ENCODE results near the gene LCMT2. TPM values are rescaled to one million over a fixed set of nuclear protein-coding genes. Genes with fewer than 3 reads are reported as not detected.

LCMT2 gene
- total RNA-seq, 2 experiments from 2014 or later = 8.3 to 9.2 TPM

DNA sequence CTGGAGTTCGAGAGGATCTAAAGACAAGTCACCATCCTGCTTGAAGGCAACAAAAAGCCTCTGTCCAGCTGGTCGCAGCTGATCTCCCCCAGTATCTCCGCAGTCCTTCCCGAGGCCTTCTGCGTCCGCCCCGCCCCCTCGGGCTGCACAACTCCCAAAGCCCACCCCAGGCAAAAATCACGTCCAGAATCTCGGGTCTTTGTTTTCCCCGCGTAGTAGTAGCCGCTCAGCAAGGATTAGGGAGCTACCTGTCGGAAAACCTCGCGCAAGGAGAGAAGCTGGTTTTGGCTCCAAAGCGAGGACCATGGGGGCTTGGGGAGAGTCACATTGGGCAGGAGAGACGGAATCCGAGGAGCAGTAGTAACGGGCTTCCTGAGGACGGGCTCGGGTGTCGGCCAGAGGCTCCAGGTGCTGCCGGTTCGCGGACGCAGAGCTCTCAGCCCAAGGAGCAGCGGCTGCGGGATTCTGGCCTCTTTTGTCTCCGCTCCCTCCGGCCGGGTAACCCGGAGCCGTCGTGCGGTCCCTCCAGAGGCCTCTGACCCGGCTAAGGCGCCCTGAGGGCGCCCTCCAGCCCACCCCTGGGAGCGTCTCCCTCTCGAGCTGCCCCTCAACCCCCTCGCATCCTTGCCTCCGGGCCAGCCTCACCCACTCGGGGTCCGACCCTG lies 40.1 kb upstream of the LCMT2 start:
- H3K36me3 Mint-ChIP-seq (ENCODE audit: low read depth) = peaks cover 55% of the 10 kb centered on the region
- intact Hi-C loops (cut with micrococcal nuclease) = no loop called here
- DNase-seq (peak; percentile 13), ATAC-seq (no peak)
- peak overlapping the region; percentile 89 for H3K27ac Mint-ChIP-seq
- no peaks in the 10 kb centered on the region for H3K27me3 Mint-ChIP-seq
- TF ChIP-seq, protein P1, sequence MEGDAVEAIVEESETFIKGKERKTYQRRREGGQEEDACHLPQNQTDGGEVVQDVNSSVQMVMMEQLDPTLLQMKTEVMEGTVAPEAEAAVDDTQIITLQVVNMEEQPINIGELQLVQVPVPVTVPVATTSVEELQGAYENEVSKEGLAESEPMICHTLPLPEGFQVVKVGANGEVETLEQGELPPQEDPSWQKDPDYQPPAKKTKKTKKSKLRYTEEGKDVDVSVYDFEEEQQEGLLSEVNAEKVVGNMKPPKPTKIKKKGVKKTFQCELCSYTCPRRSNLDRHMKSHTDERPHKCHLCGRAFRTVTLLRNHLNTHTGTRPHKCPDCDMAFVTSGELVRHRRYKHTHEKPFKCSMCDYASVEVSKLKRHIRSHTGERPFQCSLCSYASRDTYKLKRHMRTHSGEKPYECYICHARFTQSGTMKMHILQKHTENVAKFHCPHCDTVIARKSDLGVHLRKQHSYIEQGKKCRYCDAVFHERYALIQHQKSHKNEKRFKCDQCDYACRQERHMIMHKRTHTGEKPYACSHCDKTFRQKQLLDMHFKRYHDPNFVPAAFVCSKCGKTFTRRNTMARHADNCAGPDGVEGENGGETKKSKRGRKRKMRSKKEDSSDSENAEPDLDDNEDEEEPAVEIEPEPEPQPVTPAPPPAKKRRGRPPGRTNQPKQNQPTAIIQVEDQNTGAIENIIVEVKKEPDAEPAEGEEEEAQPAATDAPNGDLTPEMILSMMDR (IDR thresholded peaks at IDR 0.05) = no peak
- ChIA-PET CTCF (interaction anchor here (1.0 to 1.8 kb wide), 6 partner anchors 9 to 63 kb away, joined by 3 to 6 read pairs (median 4); partner anchors contain the start of gene LCMT2), POLR2A (interaction anchor here (0.9 to 2.7 kb wide), 6 partner anchors 9 to 141 kb away, joined by 3 to 9 read pairs (median 6); no protein-coding TSS in a partner anchor)
- H3K4me1 Mint-ChIP-seq (ENCODE audit: low read depth) = peaks cover 47% of the 10 kb centered on the region
- peak overlapping the region; percentile 90 for H3K4me3 Mint-ChIP-seq
- H3K9me3 Mint-ChIP-seq = peaks cover 26% of the 10 kb centered on the region

DNA sequence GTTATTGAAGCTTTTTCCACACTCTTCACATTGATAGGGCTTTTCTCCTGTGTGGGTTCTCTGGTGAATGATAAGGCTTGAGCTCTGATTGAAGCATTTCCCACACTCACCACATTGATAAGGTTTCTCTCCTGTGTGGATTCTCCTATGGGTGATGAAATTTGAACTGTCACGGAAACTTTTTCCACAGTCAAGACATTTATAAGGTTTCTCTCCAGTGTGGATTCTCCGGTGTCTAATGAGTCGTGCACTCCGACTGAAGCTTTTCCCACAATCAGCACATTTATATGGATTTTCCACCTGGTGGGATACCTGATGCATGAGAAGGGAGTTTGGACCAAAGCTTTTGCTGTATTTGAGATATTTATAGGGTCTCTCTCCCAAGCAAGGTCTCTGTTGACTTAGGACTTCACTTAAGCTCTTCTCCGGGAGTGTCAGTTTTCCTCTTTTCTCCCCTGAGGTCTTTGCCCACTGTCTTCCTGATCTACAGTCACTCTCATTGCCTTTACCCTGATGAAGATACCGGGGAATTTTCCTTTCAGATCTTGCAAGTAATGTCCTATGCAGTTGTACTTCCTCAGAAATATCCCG lies 31.0 kb upstream of the LCMT2 start:
- ChIA-PET POLR2A (interaction anchor here (0.8 to 1.7 kb wide), 3 partner anchors 9 to 432 kb away, joined by 3 to 8 read pairs (median 3); partner anchors contain the start of genes TUBGCP4 and ZSCAN29), CTCF (interaction anchor here (0.7 to 2.0 kb wide), 5 partner anchors 9 to 31 kb away, joined by 3 to 7 read pairs (median 5); partner anchors contain the start of genes LCMT2, TUBGCP4 and ZSCAN29)
- Mint-ChIP-seq H3K9me3 (peaks cover 58% of the 10 kb centered on the region), H3K4me3 (no peak overlapping the region), H3K36me3 (ENCODE audit: low read depth) (peaks cover 84% of the 10 kb centered on the region), H3K27me3 (no peaks in the 10 kb centered on the region), H3K27ac (no peak overlapping the region), H3K4me1 (ENCODE audit: low read depth) (peaks cover 5% of the 10 kb centered on the region)
- intact Hi-C loops (cut with micrococcal nuclease) = no loop called here
- DNase-seq (no peak), ATAC-seq (no peak)
- TF ChIP-seq, protein P1 (IDR thresholded peaks at IDR 0.05) = no peak

DNA sequence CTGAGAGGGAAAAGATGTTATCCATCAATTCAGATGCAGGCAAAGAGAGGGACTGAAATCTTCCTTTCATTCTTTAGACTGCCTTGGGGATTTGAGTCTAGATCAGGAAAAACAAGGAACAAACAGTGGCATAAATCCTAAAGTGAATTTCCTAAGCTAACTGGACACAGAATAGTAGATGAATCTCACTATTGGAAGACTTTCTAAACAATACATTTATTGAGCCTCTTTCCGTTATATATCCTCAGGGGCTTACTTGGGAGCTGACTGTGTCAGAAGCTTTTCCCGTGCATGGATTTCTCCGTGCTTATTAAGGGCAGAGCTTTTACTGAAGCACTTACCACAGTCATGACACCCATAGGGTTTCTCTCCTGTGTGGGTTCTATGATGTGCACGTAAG lies 30.4 kb upstream of the LCMT2 start:
- Mint-ChIP-seq H3K36me3 (ENCODE audit: low read depth) (peaks cover 84% of the 10 kb centered on the region), H3K4me3 (no peak overlapping the region), H3K4me1 (ENCODE audit: low read depth) (peaks cover 4% of the 10 kb centered on the region), H3K27ac (no peak overlapping the region), H3K27me3 (no peaks in the 10 kb centered on the region), H3K9me3 (peaks cover 54% of the 10 kb centered on the region)
- intact Hi-C loops (cut with micrococcal nuclease) = no loop called here
- TF ChIP-seq, protein P1 (IDR thresholded peaks at IDR 0.05) = no peak
- ChIA-PET CTCF (interaction anchor here (0.7 to 2.0 kb wide), 3 partner anchors 8 to 30 kb away, joined by 3 to 7 read pairs (median 6); partner anchors contain the start of gene LCMT2), POLR2A (interaction anchor here (0.9 to 1.7 kb wide), 2 partner anchors 10 to 432 kb away, joined by 3 to 8 read pairs; partner anchors contain the start of genes TUBGCP4 and ZSCAN29)
- no peak for DNase-seq
- no peak for ATAC-seq

GRCh38 chr15:43352693-43353382 lies 22.5 kb upstream of the LCMT2 start:
- ATAC-seq (no peak), DNase-seq (no peak)
- Mint-ChIP-seq H3K4me1 (ENCODE audit: low read depth) (peaks cover 9% of the 10 kb centered on the region), H3K36me3 (ENCODE audit: low read depth) (peaks cover 17% of the 10 kb centered on the region), H3K9me3 (peaks cover under 1% of the 10 kb centered on the region), H3K4me3 (no peak overlapping the region), H3K27me3 (no peaks in the 10 kb centered on the region), H3K27ac (no peak overlapping the region)
- intact Hi-C loops (cut with micrococcal nuclease) = no loop called here
- TF ChIP-seq, protein P1 (IDR thresholded peaks at IDR 0.05) = no peak
- ChIA-PET CTCF (interaction anchor here (1.2 kb wide), 1 partner anchor 9 kb away, joined by 6 read pairs; no protein-coding TSS in a partner anchor), POLR2A (interaction anchor here (1.1 kb wide), 1 partner anchor 26 kb away, joined by 4 read pairs; no protein-coding TSS in a partner anchor)
